HepG2 (cell line): ENCODE results near the gene CMTM4. TPM values are rescaled to one million over a fixed set of nuclear protein-coding genes. Genes with fewer than 3 reads are reported as not detected.

Experiments used
- ATAC-seq: fragments of 200-7000 bp; cut with Tn5 transposase; 3 replicates; pipeline ENCODE4 v1.9.1; 2020; ENCODE audit warnings: mild to moderate bottlenecking, moderate library complexity
- BruUV-seq: library from RNA; stranded (reverse); fragments of 400-500 nt; replicated peaks from 2 replicates; lab custom pipeline; 2021; lab: Mats Ljungman, UMichigan
- CTCF ChIA-PET: fragments of 300-600 bp; formaldehyde crosslinking; extraction: SDS; loops from one replicate; lab custom pipeline; 2021; ENCODE audit warnings: low total read pairs, inconsistent platforms, low intra/inter-chr PET ratio; lab: Yijun Ruan, JAX
- POLR2A ChIA-PET: fragments of 350-600 bp; sonication (Branson Sonifier 250); formaldehyde crosslinking; loops from one replicate; lab custom pipeline; 2020; ENCODE audit warnings: antibody characterized with exemption, inconsistent platforms; lab: Yijun Ruan, JAX
- DNase-seq: peaks from one replicate; pipeline ENCODE4 v3.0.0-alpha.2; 2015; ENCODE audit warnings: low spot score
- FAIRE-seq: peaks from 3 replicates; lab custom pipeline; 2011; peaks lifted over from hg19 to GRCh38; lab: Jason Lieb, UNC
- H2AFZ ChIP-seq: one replicate; pipeline ENCODE4 v1.6.1; 2011; ENCODE audit warnings: low read length, inconsistent platforms
- H3K27ac ChIP-seq: fragments of 300-600 bp; 3 replicates; pipeline ENCODE4 v1.8.0; 2011; ENCODE audit warnings: mixed run types, mild to moderate bottlenecking, mixed read lengths, low read length, inconsistent platforms; ENCODE audit not compliant: insufficient read depth; ENCODE audit errors: extremely low read length
- H3K27me3 ChIP-seq, 2 experiments: fragments of 200-600 bp in 1 of 2; 2 replicates in 1 of 2; 3 replicates in 1 of 2; pipeline versions ENCODE4 v1.6.0 to v1.8.0; 2011; ENCODE audit warnings: low read length in 2 of 2, mild to moderate bottlenecking in 2 of 2, moderate library complexity in 2 of 2, inconsistent platforms in 1 of 2; ENCODE audit not compliant: insufficient read depth in 2 of 2, control insufficient read depth in 1 of 2
- H3K36me3 ChIP-seq, 2 experiments: fragments of 200-600 bp in 1 of 2; replicated peaks in 1 of 2; 2 replicates in 1 of 2; 3 replicates in 1 of 2; pipeline versions ENCODE4 v1.5.1 to v1.8.0; 2011; ENCODE audit warnings: low read length in 2 of 2, inconsistent platforms in 1 of 2; ENCODE audit not compliant: insufficient read depth in 2 of 2, control insufficient read depth in 1 of 2
- H3K4me1 ChIP-seq: 2 replicates; pipeline ENCODE4 v1.5.1; 2012; ENCODE audit warnings: low read length, inconsistent platforms; ENCODE audit not compliant: insufficient read depth
- H3K4me2 ChIP-seq: 2 replicates; pipeline ENCODE4 v1.6.0; 2011; ENCODE audit warnings: low read depth, low read length, inconsistent platforms
- H3K4me3 ChIP-seq, 3 experiments: fragments of 200-600 bp in 1 of 3; sonication (generic), shearing (Covaris generic) in 1 of 3; replicated peaks in 1 of 3; 2 replicates each; pipeline ENCODE4 v1.5.1; 2011 to 2016; ENCODE audit warnings: low read length in 3 of 3, inconsistent platforms in 2 of 3, low read depth in 2 of 3, mild to moderate bottlenecking in 2 of 3, control low read depth in 1 of 3, mixed read lengths in 1 of 3; ENCODE audit not compliant: insufficient read depth in 1 of 3
- H3K79me2 ChIP-seq: one replicate; pipeline ENCODE4 v1.6.1; 2011; ENCODE audit warnings: low read length, inconsistent platforms; ENCODE audit not compliant: insufficient read depth
- H3K9ac ChIP-seq: 2 replicates; pipeline ENCODE4 v1.6.0; 2011; ENCODE audit warnings: mild to moderate bottlenecking, low read depth, low read length, inconsistent platforms; ENCODE audit not compliant: insufficient read depth
- H3K9me3 ChIP-seq: 2 replicates; pipeline ENCODE4 v1.5.1; 2012; ENCODE audit warnings: mild to moderate bottlenecking, low read length
- H4K20me1 ChIP-seq: 2 replicates; pipeline ENCODE4 v1.6.0; 2011; ENCODE audit warnings: inconsistent platforms, mild to moderate bottlenecking, low read length, moderate library complexity; ENCODE audit not compliant: insufficient read depth
- ARNTL ChIP-seq: sonication (generic); formaldehyde crosslinking; IDR thresholded peaks from 2 replicates; pipeline ENCODE4 v1.4.0; 2020; ENCODE audit warnings: mild to moderate bottlenecking, missing genetic modification reagents
- CEBPG ChIP-seq: IDR thresholded peaks from 2 replicates; pipeline ENCODE4 v1.6.1; 2016
- FOXC1 ChIP-seq: sonication (generic); formaldehyde crosslinking; IDR thresholded peaks from 2 replicates; pipeline ENCODE4 v1.8.0; 2022; ENCODE audit warnings: mild to moderate bottlenecking, missing genetic modification reagents, borderline replicate concordance
- FOXK1 ChIP-seq: sonication (generic); formaldehyde crosslinking; IDR thresholded peaks from 2 replicates; pipeline ENCODE4 v1.4.0; 2020; ENCODE audit warnings: low read depth, missing genetic modification reagents, borderline replicate concordance
- MIER3 ChIP-seq: IDR thresholded peaks from 2 replicates; pipeline ENCODE4 v1.6.1; 2016; ENCODE audit warnings: missing compliant biosample characterization, borderline replicate concordance
- MIXL1 ChIP-seq: IDR thresholded peaks from 2 replicates; pipeline ENCODE4 v1.6.1; 2016
- MYNN ChIP-seq: sonication (generic); formaldehyde crosslinking; IDR thresholded peaks from 2 replicates; pipeline ENCODE4 v1.4.0; 2020; ENCODE audit warnings: mild to moderate bottlenecking, low read depth, missing genetic modification reagents
- RFX1 ChIP-seq: fragments of 450-650 bp; IDR thresholded peaks from 2 replicates; pipeline ENCODE4 v1.6.1; 2017
- SALL2 ChIP-seq: sonication (generic); formaldehyde crosslinking; IDR thresholded peaks from 2 replicates; pipeline ENCODE4 v1.8.1; 2023; ENCODE audit warnings: mild to moderate bottlenecking, missing genetic modification reagents, inconsistent platforms
- SP4 ChIP-seq: sonication (generic); formaldehyde crosslinking; IDR thresholded peaks from 2 replicates; pipeline ENCODE4 v1.8.1; 2023; ENCODE audit warnings: mild to moderate bottlenecking, missing genetic modification reagents
- TEAD2 ChIP-seq: sonication (generic); formaldehyde crosslinking; IDR thresholded peaks from 2 replicates; pipeline ENCODE4 v1.9.0; 2021; ENCODE audit warnings: missing genetic modification reagents
- ZFP36L1 ChIP-seq: sonication (generic); formaldehyde crosslinking; IDR thresholded peaks from 2 replicates; pipeline ENCODE4 v1.8.0; 2022; ENCODE audit warnings: mild to moderate bottlenecking, missing genetic modification reagents, moderate library complexity
- ZNF326 ChIP-seq: sonication (generic); formaldehyde crosslinking; IDR thresholded peaks from 2 replicates; pipeline ENCODE4 v1.4.0; 2020; ENCODE audit warnings: missing genetic modification reagents, borderline replicate concordance
- ZNF501 ChIP-seq: sonication (generic); formaldehyde crosslinking; IDR thresholded peaks from 2 replicates; pipeline ENCODE4 v1.5.1; 2020; ENCODE audit warnings: mild to moderate bottlenecking, moderate library complexity, missing genetic modification reagents
- ZNF552 ChIP-seq: sonication (generic); formaldehyde crosslinking; IDR thresholded peaks from 2 replicates; pipeline ENCODE4 v1.9.0; 2022; ENCODE audit warnings: missing genetic modification reagents, mild to moderate bottlenecking, borderline replicate concordance
- ZNF609 ChIP-seq: sonication (generic); formaldehyde crosslinking; IDR thresholded peaks from 2 replicates; pipeline ENCODE4 v1.4.0; 2020; ENCODE audit warnings: mild to moderate bottlenecking, missing genetic modification reagents, borderline replicate concordance
- WGBS: methylation state at CpG from one replicate; pipeline ENCODE4 v1.1.6; 2017; ENCODE audit warnings: low lambda C conversion rate; 5-methylcytosine and 5-hydroxymethylcytosine counted together
- in situ Hi-C: cut with HindIII; loops from 2 replicates; pipeline ENCODE4 v1.10.0; 2017; ENCODE audit warnings: low pct_unique_long_range_greater_than_20kb; ENCODE audit not compliant: extremely low pct_ligation_motif_present
- intact Hi-C: fragments of 100-400 bp; cut with micrococcal nuclease; formaldehyde crosslinking; loops from one replicate; pipeline ENCODE4 v1.10.0; 2022; ENCODE audit not compliant: unreplicated experiment
- polyA plus RNA-seq, 8 experiments: library from polyadenylated mRNA; depleted of rRNA in 3 of 8; stranded (reverse) in 7 of 8; unstranded in 1 of 8; fragments of >200 nt; fragmentation: Illumina TruSeq in 4 of 8; extraction: Trizol in 4 of 8; gene quantifications; 2 replicates each; pipeline versions ENCODE4 v1.2.1 to v1.2.3, GENCODE V29; 2011 to 2016; ENCODE audit warnings: low read depth in 4 of 8, missing spikeins in 1 of 8, mixed read lengths in 1 of 8; ENCODE audit not compliant: insufficient read depth in 1 of 8
- total RNA-seq, 5 experiments: library from RNA; depleted of rRNA; stranded (reverse); fragments of >200 nt; fragmentation: Illumina TruSeq; extraction: Trizol; gene quantifications; 2 replicates each; pipeline ENCODE4 v1.2.3, GENCODE V29; 2016; ENCODE audit warnings: low read depth in 1 of 5
- TF ChIP-seq, protein P1 (sequence below): sonication (generic); formaldehyde crosslinking; IDR thresholded peaks from 2 replicates; pipeline ENCODE4 v1.5.0; 2020; ENCODE audit warnings: missing genetic modification reagents
- TF ChIP-seq, protein P2 (sequence below): sonication (generic); formaldehyde crosslinking; IDR thresholded peaks from 2 replicates; pipeline ENCODE4 v1.4.0; 2020; ENCODE audit warnings: missing genetic modification reagents

CMTM4 gene
- total and polyA plus RNA-seq, 2 of the 13 experiments (the other 11 are each of a cell fraction or from before 2014, with no cell fraction given), result 32.0 to 36.3 TPM

DNA sequence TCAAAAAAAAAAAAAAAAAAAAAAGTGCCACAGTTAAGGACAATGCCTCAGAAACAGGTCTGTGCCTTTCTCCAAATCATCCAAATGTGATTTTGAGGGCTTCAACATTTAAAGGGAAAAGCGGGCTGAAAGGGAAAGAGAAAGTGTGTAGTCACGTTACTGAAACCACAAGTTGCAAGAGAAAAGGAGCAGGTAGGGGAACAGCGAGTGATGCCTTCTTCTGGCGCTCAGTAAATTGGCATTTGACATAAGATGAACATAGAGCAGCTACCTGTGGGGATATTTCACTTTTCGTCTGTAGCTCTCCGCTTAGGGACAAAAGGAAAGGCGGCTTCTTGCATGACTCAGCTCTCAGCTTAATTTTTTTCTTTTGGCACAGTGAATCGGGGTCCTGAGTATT, 106.2 kb downstream of the CMTM4 start:
- in situ Hi-C loops, result no loop called here
- no peak for FAIRE-seq
- TF ChIP-seq MYNN (CRISPR knock-in tag) (no peak), RFX1 (no peak), ZFP36L1 (no peak), ZNF609 (CRISPR knock-in tag) (no peak), ARNTL (CRISPR knock-in tag) (no peak), SALL2 (CRISPR knock-in tag) (no peak), CEBPG (CRISPR knock-in tag) (no peak), ZNF552 (CRISPR knock-in tag) (no peak), MIXL1 (CRISPR knock-in tag) (no peak), ZNF326 (CRISPR knock-in tag) (no peak), ZNF501 (no peak), SP4 (CRISPR knock-in tag) (no peak), FOXK1 (CRISPR knock-in tag) (no peak), MIER3 (no peak), FOXC1 (CRISPR knock-in tag) (no peak), TEAD2 (CRISPR knock-in tag) (no peak)
- TF ChIP-seq, protein P1, sequence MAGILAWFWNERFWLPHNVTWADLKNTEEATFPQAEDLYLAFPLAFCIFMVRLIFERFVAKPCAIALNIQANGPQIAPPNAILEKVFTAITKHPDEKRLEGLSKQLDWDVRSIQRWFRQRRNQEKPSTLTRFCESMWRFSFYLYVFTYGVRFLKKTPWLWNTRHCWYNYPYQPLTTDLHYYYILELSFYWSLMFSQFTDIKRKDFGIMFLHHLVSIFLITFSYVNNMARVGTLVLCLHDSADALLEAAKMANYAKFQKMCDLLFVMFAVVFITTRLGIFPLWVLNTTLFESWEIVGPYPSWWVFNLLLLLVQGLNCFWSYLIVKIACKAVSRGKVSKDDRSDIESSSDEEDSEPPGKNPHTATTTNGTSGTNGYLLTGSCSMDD, result no peak
- TF ChIP-seq, protein P2, sequence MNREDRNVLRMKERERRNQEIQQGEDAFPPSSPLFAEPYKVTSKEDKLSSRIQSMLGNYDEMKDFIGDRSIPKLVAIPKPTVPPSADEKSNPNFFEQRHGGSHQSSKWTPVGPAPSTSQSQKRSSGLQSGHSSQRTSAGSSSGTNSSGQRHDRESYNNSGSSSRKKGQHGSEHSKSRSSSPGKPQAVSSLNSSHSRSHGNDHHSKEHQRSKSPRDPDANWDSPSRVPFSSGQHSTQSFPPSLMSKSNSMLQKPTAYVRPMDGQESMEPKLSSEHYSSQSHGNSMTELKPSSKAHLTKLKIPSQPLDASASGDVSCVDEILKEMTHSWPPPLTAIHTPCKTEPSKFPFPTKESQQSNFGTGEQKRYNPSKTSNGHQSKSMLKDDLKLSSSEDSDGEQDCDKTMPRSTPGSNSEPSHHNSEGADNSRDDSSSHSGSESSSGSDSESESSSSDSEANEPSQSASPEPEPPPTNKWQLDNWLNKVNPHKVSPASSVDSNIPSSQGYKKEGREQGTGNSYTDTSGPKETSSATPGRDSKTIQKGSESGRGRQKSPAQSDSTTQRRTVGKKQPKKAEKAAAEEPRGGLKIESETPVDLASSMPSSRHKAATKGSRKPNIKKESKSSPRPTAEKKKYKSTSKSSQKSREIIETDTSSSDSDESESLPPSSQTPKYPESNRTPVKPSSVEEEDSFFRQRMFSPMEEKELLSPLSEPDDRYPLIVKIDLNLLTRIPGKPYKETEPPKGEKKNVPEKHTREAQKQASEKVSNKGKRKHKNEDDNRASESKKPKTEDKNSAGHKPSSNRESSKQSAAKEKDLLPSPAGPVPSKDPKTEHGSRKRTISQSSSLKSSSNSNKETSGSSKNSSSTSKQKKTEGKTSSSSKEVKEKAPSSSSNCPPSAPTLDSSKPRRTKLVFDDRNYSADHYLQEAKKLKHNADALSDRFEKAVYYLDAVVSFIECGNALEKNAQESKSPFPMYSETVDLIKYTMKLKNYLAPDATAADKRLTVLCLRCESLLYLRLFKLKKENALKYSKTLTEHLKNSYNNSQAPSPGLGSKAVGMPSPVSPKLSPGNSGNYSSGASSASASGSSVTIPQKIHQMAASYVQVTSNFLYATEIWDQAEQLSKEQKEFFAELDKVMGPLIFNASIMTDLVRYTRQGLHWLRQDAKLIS (CRISPR knock-in tag), result no peak

More for the DNA sequence above, 106.2 kb downstream of the CMTM4 start:
- 55% methylated on average over 8 of the region's 8 CpGs for WGBS
- no peaks in the 10 kb centered on the region for H4K20me1 ChIP-seq
- H3K27ac ChIP-seq, result no peak overlapping the region
- H2AFZ ChIP-seq, result no peak overlapping the region
- CTCF ChIA-PET, result no interaction called here
- POLR2A ChIA-PET, result interaction anchor here (1.0 kb wide), 1 partner anchor 235 kb away, joined by 3 read pairs; no protein-coding TSS in a partner anchor
- H3K4me1 ChIP-seq, result peaks cover 7% of the 10 kb centered on the region; the same call in 1 of the 2 replicates
- intact Hi-C loops, result no loop called here
- H3K4me3 ChIP-seq, result no peak overlapping the region
- H3K79me2 ChIP-seq, result no peaks in the 10 kb centered on the region
- ATAC-seq, result no peak
- H3K4me2 ChIP-seq, result no peak overlapping the region
- H3K36me3 ChIP-seq, result no peaks in the 10 kb centered on the region
- no peaks in the 10 kb centered on the region for H3K9me3 ChIP-seq
- no peak overlapping the region for H3K9ac ChIP-seq
- no peak for DNase-seq
- no TSS peak for BruUV-seq
- peaks cover 5 to 31% of the 10 kb centered on the region in 2 experiments; a peak in 4 of 5 replicates for H3K27me3 ChIP-seq
